GM21360 (cell line): ENCODE measurements around the gene ZCCHC24.

Experiments used
- ATAC-seq: cut with Tn5 transposase; IDR thresholded peaks from one replicate; pipeline ENCODE4 v1.9.1; 2021; ENCODE audit warnings: mild to moderate bottlenecking, moderate library complexity; ENCODE audit not compliant: unreplicated experiment

Gene ZCCHC24

GRCh38 chr10:79473496-79474095 is 28.2 kb upstream of the ZCCHC24 start:
- ATAC-seq = no peak

GRCh38 chr10:79472951-79473350 is 27.5 kb upstream of the ZCCHC24 start:
- no peak for ATAC-seq

- no peak for ATAC-seq
These were observed 27.0 kb upstream of the ZCCHC24 start for GRCh38 chr10:79472449-79472848.

GRCh38 chr10:79471776-79472175 is 26.4 kb upstream of the ZCCHC24 start:
- no peak for ATAC-seq

- ATAC-seq = no peak
These were observed 24.7 kb upstream of the ZCCHC24 start for GRCh38 chr10:79470096-79470495.

- no peak for ATAC-seq
These were observed 23.6 kb upstream of the ZCCHC24 start for GRCh38 chr10:79468841-79469585.

- no peak for ATAC-seq
These were observed 22.7 kb upstream of the ZCCHC24 start for GRCh38 chr10:79468015-79468560.

- ATAC-seq = no peak
These were observed 19.9 kb upstream of the ZCCHC24 start for GRCh38 chr10:79465341-79465740.

- ATAC-seq = no peak
These were observed 18.4 kb upstream of the ZCCHC24 start for GRCh38 chr10:79463578-79464496.

- no peak for ATAC-seq
These were observed 15.3 kb upstream of the ZCCHC24 start for GRCh38 chr10:79460687-79461086.

GRCh38 chr10:79459243-79459642 is 13.8 kb upstream of the ZCCHC24 start:
- no peak for ATAC-seq

GRCh38 chr10:79458483-79458882 is 13.1 kb upstream of the ZCCHC24 start:
- ATAC-seq = no peak

- no peak for ATAC-seq
These were observed 11.9 kb upstream of the ZCCHC24 start for GRCh38 chr10:79457256-79457785.

GRCh38 chr10:79454259-79454658 is 8.8 kb upstream of the ZCCHC24 start:
- no peak for ATAC-seq

GRCh38 chr10:79453392-79453791 is 8.0 kb upstream of the ZCCHC24 start:
- no peak for ATAC-seq

- ATAC-seq = no peak
These were observed 6.8 kb upstream of the ZCCHC24 start for GRCh38 chr10:79452174-79452611.

GRCh38 chr10:79451046-79451699 is 5.7 kb upstream of the ZCCHC24 start:
- ATAC-seq = no peak

- no peak for ATAC-seq
These were observed 4.0 kb upstream of the ZCCHC24 start for GRCh38 chr10:79449181-79450146.

- ATAC-seq = no peak
These were observed 3.3 kb upstream of the ZCCHC24 start for GRCh38 chr10:79448732-79449049.
